RCC 7860 (cell line): Measurements from ENCODE around the gene DNM3.

Experiments used
- DNase-seq: peaks from one replicate; pipeline ENCODE4 v3.0.0-alpha.2; 2015; ENCODE audit warnings: low spot score
- FAIRE-seq: peaks from 2 replicates; lab custom pipeline; 2012; peaks lifted over from hg19 to GRCh38; lab: Jason Lieb, UNC

Gene DNM3

DNA sequence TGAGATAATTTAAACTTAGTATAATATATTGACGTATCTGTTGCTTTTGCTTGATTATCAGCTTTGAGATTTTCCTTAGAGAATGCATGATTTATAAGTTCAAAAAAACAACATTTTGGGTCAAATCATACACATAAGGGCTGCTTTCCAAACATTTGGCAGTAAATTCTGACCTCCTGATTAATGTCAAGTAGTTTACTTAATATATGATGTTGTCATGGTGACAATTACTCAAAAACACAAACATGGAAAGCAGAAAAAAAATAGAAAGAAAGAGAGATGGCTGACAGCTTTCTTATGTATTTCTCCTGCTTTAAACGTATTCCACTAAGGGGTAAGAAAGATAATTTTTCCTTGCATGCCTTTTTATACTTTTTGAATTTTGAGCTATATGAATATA is 320.9 kb downstream of the DNM3 start:
- FAIRE-seq, result no peak
- DNase-seq, result no peak

DNA sequence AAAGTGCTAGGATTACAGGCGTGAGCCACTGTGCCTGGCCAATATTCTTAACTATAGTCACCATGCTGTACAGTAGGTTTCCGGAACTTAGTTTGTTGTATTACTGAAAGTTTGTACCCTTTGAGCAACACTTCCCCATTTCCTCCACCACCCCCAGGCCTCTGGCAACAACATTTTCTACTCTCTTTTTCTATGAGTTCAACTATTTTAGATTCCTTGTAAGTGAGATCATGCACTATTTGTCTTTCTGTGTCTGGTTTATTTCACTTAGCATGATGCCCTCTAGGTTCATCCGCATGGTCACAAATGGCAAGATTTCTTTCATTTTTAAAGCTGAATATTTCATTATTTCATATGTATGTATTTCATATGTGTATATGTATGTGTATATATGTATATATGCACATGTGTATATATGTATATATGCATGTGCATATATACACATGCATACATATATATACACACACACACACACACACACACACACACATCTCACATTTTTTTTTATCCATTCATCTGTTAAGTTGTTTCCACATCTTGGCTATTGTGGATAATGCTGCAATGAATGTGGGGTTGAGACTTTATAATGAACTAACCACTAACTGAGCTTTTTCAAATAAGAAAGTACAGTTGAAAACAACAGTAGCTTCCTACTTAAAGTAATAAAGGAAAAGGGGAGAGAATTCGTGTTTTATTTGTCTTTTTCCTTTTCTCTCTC is 322.4 kb downstream of the DNM3 start:
- no peak for FAIRE-seq

DNA sequence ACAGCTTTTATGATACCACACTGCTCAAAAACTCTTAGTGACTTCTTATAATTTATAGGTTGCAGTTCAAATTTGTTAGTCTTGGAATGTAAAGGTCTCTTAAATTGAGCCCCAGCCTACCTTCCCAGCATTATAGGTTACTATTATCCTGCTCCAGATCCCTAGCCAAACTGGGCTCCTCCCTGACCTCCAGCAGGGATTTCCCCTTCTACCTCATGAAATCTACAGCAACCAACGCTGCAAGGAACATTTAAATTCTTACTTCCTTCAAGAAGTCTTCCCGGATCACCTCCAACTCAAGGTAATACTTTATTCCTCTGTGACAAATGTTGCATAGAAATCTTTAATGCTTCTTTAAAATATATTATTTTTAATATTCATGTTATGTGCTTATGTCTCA is 324.1 kb downstream of the DNM3 start:
- DNase-seq, result no peak
- no peak for FAIRE-seq

More for the DNA sequence above, 322.4 kb downstream of the DNM3 start:
- peak; percentile 11 for DNase-seq

DNA sequence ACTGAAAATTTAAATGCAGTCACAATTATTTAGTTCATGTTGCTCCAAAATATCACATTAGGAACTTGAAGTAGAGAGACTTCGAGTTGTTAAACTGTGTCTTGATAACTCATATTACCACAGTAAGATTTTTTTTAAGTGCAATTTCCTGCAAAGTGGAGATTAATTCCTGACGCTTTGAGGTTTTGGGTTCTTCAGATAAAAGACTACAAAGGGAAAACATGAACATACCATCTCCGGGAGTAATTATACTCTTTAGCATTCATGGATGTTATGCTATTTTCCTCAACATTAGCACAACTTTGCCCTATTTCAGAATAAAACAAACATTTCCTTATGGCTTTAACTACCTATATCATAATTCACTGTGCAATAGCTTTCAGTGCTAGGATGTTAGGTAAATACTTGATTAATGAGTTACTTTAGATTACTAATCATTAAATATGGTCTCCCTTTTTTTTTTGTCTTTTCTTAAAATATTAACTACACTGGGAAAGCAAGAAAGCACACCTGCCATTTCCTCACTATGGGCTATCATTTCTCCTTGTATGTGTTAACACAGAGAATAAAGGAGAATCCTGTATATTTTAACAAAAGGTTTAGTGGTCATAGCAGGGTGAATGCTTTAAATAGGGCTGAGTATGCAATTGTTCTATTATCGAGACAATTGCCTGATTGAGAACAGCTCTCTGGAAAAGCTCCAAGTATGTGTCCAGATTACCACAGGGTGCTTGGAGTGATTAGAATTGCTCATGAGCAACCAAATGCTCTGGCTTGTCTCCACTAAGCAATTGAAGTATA is 326.7 kb downstream of the DNM3 start:
- no peak for DNase-seq
- peak; percentile 74 for FAIRE-seq

DNA sequence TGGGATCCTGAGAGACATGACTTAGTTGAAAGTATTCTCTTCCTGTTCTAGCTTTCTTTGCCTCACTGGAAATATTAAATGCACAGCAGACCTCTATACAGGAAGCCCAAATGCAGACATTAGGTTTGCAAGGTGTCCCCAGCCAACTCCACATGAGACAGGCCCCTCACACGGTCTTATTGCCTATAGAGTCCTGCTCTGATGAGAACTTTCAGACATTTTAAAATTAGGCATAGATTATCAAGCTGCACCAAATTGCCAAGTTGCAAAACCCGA is 327.2 kb downstream of the DNM3 start:
- FAIRE-seq (no peak), DNase-seq (no peak)

DNA sequence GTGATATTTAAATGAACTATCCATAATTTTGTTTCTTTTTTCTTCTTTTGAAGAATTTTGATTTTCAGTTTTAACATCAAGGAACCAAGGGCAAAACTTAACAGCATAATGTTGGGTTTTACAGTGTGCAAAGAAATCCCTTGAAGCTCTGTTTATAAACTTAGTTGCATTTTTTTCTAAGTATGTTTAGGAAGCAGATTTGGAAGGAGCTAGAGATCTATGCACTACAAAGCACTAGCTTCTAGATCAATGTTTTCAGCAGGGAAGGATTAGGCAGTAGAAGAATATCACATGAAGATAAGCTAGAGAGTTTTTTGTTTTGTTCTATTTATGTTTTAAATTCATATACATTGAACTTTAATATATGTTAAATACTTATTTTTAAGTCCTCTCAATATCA is 328.5 kb downstream of the DNM3 start:
- no peak for FAIRE-seq
- no peak for DNase-seq

DNA sequence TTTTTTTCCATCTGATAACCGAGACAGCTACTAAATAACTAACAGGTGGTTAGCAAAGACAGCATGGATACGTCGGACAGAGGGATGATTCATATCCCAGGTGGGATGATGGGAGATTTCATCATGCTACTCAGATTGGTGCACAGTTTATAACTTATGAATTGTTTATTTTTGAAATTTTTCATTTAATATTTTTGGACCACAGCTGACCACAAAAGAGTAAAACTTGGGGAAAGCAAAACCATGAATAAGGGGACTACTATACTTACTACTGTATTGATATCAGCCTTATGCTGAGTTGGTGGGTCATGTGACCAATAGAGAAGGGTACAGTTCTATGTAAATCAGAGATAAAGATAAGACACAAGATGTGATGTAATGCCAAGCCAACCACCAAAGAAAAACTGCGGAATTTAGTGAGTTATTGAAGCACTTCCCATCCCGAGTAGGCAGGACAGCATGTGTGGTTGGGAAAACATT is 331.1 kb downstream of the DNM3 start:
- DNase-seq (no peak), FAIRE-seq (no peak)

DNA sequence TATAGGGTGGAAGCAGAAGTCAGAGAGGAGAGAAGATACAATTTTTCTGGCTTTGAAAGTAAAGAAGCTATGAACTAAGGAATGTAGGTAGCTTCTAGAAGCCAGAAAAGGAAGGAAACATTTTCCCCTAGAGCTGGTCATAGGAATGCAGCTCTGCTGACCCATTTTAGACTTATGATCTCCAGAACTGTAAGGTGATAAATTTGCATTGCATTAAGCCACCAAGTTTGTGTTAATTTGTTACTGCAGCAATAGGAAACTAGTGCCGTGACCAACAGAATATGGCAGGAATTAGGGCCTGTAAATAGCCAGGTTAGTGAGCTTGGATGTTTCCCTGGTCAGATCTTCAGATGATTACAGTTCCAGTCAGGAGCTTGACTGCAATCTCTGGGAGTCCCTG is 334.9 kb downstream of the DNM3 start:
- FAIRE-seq (no peak), DNase-seq (no peak)

DNA sequence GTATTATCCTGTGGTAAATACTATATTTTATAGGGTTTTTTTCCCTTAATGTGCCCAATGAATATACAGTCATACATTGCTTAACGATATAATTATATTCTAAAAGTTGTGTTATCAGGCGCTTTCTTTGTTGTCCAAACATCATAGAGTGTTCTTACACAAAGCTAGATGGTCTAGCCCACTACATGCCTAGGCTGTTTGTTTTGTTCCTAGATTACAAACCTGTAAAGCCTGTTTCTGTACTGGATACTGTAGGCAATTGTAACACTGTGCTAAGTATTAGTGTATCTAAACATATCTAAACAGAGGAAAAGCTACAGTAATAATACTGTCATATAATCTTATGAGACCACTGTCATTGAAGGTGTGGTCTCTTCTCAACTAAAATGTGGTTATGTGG is 336.6 kb downstream of the DNM3 start:
- DNase-seq, result no peak
- no peak for FAIRE-seq

DNA sequence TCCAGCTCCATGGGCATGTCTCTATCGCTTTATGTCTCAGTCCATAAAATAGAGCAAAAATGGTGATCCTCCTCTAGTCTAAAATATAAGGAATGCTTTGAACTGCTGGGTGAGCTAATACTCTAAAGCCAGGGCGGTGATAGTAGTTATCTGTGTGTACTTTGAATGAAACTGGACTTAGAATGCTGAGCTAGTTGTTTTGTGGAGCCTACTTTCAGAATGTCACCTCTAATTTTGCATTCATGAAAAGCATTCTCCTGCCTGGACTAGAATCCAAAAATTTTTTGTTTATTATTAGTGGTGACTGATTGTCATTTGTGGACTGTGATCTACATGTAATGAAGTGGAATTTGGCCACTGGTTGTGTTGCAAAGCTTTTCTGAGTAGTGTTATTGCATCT is 337.6 kb downstream of the DNM3 start:
- DNase-seq, result no peak
- FAIRE-seq, result no peak

DNA sequence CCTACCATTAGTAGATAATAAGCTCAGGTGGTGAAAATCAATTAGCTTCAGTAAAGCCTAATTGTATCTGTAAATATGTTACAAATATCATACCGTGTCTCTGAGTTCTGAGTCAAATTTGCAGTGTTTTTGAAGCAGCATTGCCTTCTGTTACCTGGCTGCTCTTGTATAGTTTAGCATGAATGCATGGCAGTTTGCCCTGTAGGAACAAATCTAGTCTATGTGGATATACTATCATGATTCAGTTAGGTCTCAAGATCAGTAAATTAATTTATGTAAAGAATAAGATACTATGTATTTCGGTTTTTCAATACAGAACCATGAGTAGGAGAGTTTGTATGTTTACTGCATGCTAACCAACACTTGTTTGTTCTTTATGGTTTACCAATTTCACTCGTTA is 338.6 kb downstream of the DNM3 start:
- FAIRE-seq (no peak), DNase-seq (no peak)

DNA sequence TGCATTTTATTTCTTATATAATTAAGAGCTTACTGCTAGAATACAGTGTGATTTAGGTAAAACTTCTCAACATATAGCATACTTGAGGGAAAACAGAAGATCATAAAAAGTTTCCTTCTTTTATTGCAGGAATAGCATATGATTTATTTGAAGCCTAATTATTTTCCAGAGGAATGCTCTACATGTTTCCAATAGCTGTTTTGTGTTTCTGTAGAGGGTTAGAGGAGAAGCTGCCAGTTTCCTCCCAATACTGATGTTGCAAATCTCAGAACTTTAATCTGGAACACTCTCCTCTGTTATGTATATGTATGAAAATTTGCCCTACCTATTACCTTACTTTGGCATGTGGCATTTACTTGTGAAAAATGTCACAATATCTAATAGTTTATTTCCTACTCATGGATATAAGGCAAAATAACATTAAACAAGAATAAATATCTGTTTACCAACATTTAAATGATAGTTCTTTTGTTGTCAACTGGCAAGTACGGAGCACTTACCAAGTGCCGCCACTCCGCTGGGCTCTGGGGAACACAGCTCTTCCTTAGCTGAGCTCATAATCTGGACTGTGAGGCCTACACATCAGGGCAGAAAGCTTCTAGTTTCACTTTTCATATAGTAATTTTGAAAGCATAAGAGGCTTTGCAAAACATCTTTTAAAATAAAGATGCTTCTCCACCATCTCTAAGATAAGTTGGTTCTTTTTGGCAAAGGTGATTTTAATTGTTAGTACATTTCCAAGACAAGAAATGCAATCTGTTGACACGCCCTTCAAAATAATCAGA is 339.4 kb downstream of the DNM3 start:
- FAIRE-seq, result no peak
- DNase-seq, result no peak

DNA sequence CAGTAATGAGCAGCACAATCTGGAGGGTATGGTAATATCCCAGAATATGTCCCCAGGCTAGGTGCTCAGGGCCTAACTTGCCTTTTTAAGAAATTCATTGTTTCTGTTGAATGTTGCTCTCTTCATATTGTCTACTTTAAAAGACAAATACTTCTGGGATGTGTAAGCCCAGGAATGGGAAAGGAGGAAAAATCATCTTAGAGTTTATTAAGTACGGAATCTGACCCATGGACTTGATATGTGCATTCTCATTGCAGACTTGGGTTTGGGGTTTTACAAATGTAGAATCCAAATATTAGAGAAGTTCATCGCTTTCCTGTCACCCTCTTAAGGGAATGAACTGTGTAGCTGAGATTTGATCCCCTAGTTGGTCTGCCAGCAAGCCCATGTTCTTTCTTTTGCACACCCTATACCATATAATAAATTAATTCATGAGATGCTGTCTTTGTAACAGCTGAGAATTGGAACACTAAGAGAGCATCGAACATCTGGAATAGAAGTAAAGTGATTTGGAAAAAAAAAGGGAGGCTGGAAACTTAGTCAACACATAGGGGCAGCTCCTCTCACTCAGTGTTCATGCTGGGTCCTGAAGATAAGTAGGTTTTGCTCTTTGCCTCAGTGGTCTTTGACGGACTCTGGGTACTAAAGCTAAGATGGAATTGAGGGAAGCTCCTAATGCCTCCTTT is 343.4 kb downstream of the DNM3 start:
- FAIRE-seq (no peak), DNase-seq (no peak)

DNA sequence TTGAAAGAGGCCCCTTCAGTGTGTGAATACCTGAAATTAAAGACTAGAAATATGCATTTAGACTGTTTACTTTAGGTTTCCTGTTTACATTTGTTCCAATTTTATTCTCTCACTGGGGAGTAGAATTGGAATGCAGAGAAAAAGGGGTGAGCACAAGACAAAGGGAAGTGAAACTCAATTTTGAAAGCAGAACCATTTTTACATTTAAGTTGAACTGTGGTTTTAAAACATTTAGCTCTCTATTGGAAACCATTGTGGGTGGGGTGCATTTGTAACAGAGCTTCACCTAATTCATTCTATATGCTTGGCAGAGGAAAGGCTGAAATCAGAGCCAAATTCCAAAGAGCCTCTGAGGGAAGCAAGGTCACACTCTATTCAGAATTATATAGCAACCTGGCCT is 343.9 kb downstream of the DNM3 start:
- FAIRE-seq (no peak), DNase-seq (no peak)

DNA sequence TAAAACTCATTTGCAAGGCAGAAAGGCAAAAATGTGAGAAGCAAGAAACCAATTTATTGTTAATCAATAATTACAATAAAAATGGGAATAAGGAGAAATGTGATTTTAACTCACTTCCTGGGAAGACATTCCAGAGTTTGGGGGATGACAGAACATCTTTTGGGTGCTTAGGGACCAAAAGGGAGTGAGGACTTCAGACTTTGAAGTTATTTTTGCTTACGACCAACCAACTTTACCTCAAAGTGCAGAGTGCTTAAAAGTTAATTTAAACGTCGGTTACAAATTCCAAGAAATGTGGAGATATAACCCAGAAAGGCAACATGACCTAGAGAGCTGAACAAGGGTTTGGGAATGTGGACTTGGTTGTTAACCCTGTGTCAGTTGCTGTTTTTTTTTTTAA is 344.7 kb downstream of the DNM3 start:
- DNase-seq, result no peak
- no peak for FAIRE-seq

DNA sequence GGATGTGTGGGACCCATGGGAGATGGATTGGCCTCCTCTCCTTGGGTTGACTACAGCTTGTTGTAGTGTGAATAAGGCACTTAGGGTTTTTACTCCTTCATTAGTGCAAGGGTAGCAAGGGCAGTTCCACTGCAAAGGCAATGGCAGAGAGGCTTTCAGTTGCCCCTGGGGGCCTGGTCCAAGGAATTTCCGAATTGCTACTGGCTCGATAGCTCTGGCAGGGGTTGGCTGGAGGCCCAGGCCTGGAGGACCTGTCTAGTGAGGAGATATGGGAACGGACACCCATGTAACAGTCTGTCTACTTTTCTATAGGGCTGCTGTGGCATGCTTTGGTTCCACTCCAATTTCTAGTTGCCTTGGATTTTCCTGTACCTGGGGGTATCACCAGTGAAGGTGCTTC is 360.3 kb downstream of the DNM3 start:
- DNase-seq (no peak), FAIRE-seq (no peak)

DNA sequence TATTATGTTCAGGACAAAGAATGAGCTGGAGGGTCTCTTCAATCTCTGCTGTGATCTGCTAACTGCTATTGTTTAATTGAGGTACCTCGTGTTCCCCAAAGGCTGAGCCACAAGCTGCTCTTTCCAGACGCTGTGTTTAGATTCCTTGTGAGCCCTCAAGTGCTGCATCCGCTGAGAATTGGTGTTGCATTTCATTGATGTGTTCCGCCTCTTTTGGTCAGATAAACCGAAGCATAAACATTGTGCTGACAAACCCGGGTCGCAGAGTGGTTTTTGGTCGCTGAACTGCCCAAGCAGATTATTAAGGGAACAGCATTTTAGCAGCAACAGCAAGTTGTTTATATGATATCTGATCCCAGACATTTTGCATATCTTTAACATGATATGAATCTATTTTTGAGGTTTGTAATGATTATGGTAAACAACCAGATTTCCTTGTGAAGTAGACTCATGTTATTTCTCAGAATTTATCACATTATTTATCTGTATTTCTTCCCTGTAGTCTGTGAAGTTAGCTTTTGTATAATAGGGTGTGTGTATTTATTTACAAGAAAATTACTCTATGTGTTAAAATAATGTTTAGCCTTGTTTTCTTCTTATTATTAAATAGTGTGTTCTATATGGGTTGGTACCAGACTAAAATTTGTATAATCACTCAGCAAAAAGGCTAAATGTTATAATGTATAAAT is 362.0 kb downstream of the DNM3 start:
- FAIRE-seq, result no peak
- DNase-seq, result no peak

DNA sequence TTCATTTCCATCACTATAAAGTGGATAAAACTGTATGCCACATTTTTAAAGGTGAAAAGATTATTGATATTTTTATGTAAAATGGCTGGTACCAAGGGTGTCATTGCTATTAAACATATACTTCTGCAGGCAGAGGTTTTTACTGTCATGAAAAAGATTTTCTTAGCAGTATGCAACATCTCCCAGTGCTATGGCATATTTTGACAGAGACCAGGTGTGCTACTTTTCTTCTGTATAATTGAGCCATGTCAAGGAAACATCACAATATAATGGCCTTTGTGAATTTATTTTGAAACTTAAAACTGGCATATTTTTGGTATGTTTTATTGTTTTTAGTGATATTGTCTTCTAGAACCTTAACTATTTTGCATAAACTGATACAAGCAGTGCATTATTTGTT is 362.6 kb downstream of the DNM3 start:
- no peak for FAIRE-seq
- no peak for DNase-seq

DNA sequence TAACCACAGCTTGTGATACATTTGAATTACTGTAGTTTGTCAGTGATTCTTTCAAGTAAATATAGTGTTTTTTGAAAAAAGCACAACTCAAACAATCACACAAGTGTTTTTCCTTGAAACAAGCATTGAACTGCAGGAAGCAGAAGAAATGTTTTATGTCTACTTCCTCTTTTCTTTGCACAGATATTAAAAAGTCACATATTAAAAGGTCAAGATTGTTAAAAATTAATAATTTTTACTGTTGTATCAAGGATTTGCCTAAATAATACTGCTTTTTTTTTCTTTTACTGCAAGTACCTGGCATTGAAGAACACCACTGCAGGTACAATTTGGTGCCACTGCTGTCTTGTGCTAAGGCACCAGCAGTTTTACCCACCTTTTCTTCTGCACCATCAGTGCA is 365.0 kb downstream of the DNM3 start:
- FAIRE-seq, result no peak
- DNase-seq, result no peak

DNA sequence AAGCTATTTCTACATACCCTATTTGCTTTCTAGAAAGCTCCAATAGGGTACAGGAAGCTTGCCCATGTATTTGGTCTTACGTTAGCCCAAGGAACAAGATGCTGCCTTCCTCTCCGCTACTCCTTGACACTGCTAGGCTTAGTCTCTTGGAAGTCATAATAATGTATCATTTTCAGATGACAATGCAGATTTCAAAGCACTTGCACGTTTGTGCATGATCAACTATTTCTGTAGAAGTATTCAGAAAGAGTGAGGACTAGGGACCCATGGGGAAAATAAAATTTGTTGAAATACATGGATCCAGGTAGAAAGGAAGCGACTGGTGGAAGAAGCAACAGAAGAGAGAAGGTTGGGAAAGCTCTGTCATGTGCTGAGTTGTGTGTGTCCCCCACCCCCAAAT is 367.3 kb downstream of the DNM3 start:
- DNase-seq (no peak), FAIRE-seq (no peak)

DNA sequence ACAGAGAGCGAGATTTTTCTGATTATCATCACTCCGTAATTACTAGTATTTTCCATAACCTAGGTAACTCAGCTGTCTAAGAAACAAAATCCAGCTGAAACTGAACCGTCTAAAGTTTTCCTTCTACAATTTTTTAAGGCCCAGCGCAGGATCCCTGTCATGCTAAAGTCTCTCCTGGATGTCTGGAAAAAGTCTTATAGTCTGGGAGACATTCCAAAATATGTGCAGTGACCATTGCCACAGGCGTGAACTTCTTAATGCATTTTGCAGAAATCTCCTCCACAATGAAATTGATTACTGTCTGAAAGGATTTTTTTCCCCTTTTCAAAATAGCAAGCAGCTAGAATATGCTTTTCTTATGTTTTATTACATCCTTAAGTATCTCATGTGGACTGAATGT is 369.9 kb downstream of the DNM3 start:
- DNase-seq (no peak), FAIRE-seq (no peak)
